Omental fat pad (tissue), 4 donors: ENCODE data around the gene FREY1. TPM values are rescaled to one million over a fixed set of nuclear protein-coding genes. Genes with fewer than 3 reads are reported as not detected.

Source experiments
- ATAC-seq: fragments of 150-250 bp; one replicate; pipeline ENCODE4 v1.9.1; 2016; ENCODE audit warnings: mild to moderate bottlenecking, moderate library complexity; ENCODE audit not compliant: low FRiP score
- DNase-seq: peaks from one replicate; pipeline ENCODE4 v3.0.0-alpha.2; 2019; ENCODE audit warnings: low spot score
- total RNA-seq, 4 donors: library from RNA; depleted of rRNA; stranded (reverse); fragments of >200 nt; gene quantifications; one replicate each; pipeline ENCODE4 v1.1.0, GENCODE V29; 2016
- TF ChIP-seq, protein P1 (sequence below), 3 donors: fragments of 450-650 bp; IDR thresholded peaks; one replicate each; pipeline ENCODE4 v1.5.1; 2016 to 2017; ENCODE audit warnings: antibody characterized with exemption in 3 of 3, mild to moderate bottlenecking in 3 of 3, moderate library complexity in 2 of 3

Gene FREY1, protein sequence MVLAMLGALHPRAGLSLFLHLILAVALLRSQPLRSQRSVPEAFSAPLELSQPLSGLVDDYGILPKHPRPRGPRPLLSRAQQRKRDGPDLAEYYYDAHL
- 1 to 10 TPM in 1 of 4 donors, not detected in 3; 1.6 TPM for total RNA-seq

DNA sequence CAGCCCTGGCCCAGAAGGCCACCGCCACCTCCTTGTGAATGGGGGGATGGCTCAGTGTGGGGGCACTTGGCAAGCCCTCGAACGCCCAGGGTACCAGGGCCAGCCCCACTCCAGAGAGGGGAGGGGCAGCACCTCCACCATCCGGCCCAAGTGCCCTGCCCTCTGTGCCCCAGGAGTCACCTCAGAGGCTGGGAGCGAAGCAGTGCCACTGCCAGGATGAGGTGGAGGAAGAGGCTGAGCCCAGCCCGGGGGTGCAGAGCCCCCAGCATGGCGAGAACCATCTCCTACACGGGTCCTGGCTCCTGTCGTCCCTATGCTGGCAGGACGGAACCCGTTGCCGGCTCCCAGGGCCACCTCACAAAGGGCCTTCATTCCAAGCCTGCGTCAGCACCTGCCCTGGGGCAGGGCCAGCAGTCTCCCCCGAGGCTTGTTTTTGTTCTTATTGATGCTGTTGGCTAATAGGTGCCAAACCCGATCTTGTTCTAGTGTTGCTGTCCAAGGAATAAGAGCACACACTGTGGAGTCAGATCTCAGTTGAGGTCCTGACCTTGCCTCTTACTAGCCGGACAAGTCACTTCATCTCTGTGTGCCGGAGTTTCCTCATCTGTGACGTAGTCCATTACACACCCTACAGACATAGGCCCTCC, at the start of gene FREY1:
Gene FREY1, minus strand, starts transcription at position 307 of the 647 bp plus-strand sequence. Its CDS starts 26 bp downstream, at position 281.
- ATAC-seq (no peak), DNase-seq (no peak)
- TF ChIP-seq, protein P1, sequence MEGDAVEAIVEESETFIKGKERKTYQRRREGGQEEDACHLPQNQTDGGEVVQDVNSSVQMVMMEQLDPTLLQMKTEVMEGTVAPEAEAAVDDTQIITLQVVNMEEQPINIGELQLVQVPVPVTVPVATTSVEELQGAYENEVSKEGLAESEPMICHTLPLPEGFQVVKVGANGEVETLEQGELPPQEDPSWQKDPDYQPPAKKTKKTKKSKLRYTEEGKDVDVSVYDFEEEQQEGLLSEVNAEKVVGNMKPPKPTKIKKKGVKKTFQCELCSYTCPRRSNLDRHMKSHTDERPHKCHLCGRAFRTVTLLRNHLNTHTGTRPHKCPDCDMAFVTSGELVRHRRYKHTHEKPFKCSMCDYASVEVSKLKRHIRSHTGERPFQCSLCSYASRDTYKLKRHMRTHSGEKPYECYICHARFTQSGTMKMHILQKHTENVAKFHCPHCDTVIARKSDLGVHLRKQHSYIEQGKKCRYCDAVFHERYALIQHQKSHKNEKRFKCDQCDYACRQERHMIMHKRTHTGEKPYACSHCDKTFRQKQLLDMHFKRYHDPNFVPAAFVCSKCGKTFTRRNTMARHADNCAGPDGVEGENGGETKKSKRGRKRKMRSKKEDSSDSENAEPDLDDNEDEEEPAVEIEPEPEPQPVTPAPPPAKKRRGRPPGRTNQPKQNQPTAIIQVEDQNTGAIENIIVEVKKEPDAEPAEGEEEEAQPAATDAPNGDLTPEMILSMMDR (IDR thresholded peaks at IDR 0.05), result no peak

DNA sequence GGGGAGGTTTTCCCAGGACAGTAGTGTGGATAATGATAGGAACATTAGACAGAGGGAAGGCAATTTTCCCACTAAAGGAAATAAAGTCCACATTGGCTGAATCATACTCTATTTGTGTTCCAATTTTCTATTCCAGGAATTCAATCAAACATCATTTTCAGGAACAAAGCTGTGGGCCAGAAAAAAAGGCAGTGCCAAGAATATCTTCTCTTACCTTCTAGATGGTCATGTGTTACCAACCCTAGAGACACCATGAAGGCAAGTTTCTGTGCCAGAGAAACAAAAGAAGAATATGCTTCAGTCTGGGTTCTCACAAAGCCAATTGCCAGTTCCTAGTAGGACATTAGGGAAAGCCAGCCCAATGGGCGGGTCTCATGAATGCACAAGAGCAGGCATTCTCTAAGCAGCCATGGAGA, 42.9 kb upstream of the FREY1 start:
- no peak for ATAC-seq

DNA sequence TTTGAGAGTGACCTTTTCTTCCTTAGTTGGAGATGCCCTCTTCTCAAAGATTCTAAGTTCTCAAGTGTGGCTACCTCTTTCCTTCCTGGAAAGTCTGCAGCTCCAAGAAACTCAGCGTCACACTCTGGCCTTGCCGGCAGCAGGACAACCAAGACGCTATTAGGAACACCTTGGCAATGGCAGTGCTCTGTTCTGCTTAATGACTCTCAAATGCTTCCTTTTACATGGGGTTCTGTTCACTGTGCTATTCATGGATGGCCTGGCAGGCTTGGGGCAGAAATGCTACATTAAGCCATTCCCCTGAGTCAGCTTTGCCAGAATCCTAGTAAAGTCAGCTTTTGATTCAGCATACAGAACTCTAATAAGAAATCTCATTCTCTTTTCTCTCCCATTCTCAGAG, 41.3 kb upstream of the FREY1 start:
- TF ChIP-seq, protein P1 (IDR thresholded peaks at IDR 0.05), result no peak
- ATAC-seq (no peak), DNase-seq (no peak)

More for the DNA sequence above, 42.9 kb upstream of the FREY1 start:
- TF ChIP-seq, protein P1 (IDR thresholded peaks at IDR 0.05), result no peak
- DNase-seq, result no peak

DNA sequence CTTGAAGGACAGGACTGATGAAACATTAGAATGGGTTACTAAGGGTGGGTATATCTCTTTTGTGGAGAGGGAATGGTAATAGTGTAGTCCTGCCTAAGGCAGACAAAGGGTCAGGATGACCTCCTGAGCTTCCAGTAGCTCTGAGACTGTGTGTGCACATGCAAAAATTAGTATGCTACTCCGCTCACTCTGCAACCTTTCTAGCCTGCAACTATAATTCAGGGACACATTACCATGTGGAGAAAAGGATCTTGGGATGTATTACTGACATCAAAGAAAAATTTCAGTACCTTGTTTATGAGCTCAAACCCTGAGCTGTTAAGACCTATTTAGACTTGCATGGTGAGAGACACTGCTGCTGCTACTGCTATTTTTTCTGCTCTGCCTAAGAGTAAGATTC, 40.8 kb upstream of the FREY1 start:
- TF ChIP-seq, protein P1 (IDR thresholded peaks at IDR 0.05), result no peak
- DNase-seq, result no peak
- ATAC-seq, result no peak

DNA sequence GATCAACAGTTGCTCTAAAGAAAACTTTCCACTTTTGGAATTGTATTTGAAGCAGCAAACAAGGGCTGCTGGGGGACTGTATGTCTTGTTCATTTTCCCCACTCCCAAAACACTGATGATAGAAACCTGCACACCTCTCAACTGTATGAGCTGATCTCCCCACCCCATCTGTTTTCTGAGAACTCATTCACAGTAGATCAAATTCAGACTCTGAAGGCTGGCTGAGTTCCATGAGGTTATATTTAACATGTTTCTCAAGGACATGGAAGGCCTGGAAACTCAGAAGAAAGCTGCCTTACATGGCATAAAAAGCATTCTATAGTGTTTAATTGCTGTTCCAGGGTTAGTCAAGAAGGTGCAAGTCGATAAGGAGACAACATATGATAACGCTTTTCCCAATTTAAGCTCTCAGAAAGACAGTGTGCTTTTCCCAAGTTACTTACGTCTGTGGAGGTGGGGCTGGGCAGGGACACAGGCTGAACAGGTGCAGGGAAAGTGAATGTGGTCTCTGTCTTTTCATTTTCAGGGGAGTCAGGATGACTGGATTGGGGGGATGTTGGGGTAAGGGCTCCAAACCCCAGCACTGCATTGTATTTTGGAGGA, 38.4 kb upstream of the FREY1 start:
- TF ChIP-seq, protein P1 (IDR thresholded peaks at IDR 0.05), result no peak
- no peak for ATAC-seq
- no peak for DNase-seq

DNA sequence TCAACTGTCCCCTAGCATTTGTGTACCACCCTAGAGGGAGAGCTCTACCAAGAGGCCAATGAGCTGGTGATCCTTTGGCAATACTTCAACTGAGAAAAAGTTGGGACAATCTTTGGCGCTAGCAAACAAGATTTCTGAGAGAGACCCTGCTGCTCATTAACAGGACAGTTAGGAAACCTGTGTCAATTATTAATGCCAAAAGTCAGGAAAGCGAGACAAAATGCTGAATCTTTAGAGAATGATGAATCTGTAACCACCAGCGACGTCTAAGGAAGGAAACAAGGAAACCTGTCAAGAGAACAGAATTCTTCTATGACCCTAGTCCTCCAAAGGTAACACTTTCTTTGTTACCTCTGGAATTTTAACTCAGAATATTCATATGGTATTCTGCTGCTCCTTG, 35.3 kb upstream of the FREY1 start:
- ATAC-seq (no peak), DNase-seq (no peak)
- TF ChIP-seq, protein P1 (IDR thresholded peaks at IDR 0.05), result no peak

DNA sequence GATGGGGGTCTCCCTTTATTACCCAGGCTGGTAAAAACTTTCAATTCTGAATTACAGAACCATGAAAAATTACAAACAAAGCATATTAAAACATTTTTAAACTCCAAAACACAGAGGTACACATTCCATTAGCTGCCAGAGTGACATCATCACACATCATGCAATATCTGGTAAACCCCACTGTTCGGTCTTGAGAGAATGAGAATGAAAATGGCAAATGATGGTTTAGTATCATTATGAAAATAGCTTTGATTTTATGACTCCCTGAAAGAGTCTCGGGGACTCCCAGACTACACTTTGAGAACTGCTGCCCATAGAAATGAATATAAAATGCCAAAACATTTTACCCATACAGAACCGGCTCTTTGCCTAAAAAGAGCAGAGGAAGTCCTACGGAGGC, 34.2 kb upstream of the FREY1 start:
- DNase-seq (no peak), ATAC-seq (no peak)
- TF ChIP-seq, protein P1 (IDR thresholded peaks at IDR 0.05), result no peak
